ENCODE data around the gene ZMYND15.

The ZMYND15 gene

DNA sequence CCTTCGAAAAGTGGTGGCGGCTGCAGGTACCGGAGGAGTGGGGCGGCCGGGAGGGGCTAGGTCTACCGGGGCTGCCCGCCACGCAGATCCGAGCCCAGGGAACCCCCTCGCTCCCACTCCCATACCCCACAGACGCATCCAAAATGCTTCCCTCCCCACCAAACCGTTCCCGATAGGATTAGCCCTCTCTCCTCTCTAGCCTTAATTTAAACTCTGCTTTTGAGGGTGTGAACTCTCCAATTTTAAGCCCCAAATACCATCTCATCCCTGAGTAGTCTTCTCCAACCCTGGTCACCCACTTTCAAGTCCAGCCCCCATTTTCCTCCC is 355 bp downstream of the ZMYND15 start:
- H3K9ac ChIP-seq (ENCODE audit: low read depth, low read length, poor library complexity), result no peak overlapping the region
- H3K23ac ChIP-seq (ENCODE audit: low read depth, low read length, poor library complexity), result peak overlapping the region; percentile 80

DNA sequence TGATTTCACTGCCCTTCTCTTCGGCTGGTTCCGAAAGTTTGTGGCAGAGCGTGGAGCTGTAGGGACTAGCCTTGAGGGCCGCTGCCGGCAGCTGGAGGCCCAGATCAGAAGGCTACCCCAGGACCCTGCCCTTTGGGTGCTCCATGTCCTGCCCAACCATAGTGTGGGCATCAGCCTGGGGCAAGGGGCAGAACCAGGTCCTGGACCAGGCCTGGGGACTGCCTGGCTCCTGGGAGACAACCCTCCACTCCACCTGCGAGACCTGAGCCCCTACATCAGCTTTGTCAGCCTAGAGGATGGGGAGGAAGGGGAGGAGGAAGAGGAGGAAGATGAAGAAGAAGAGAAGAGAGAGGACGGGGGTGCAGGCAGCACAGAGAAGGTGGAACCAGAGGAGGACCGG is 951 bp downstream of the ZMYND15 start:
- Histone ChIP-seq H3K36me3 (replicated peaks in 1 of 2; ENCODE audit: control insufficient read depth in 2 of 2, insufficient read depth in 2 of 2, low read length in 2 of 2) (no peaks in the 10 kb centered on the region), H3K4me2 (ENCODE audit: insufficient read depth, low read length, poor library complexity, severe bottlenecking) (no peak overlapping the region), H3K9me3 (replicated peaks in 1 of 2; ENCODE audit: control insufficient read depth in 2 of 2, insufficient read depth in 1 of 2, low read depth in 1 of 2, low read length in 2 of 2) (peaks cover 0 to 4% of the 10 kb centered on the region in 2 donors), H2AK5ac (ENCODE audit: low read depth, low read length) (no peak overlapping the region), H4K91ac (ENCODE audit: low read depth, low read length, poor library complexity) (no peak overlapping the region), H3K4me3 (ENCODE audit: low read length in 2 of 2) (no peak overlapping the region), H3K79me1 (ENCODE audit: low read depth, low read length) (peaks cover 2% of the 10 kb centered on the region), H2BK5ac (ENCODE audit: low read length) (no peak overlapping the region), H3K9ac (ENCODE audit: low read depth, low read length, poor library complexity) (no peak overlapping the region), H3K4me1 (ENCODE audit: control insufficient read depth in 2 of 2, insufficient read depth in 1 of 2, low read depth in 1 of 2, low read length in 2 of 2) (peaks cover 5 to 7% of the 10 kb centered on the region in 2 donors), H2BK12ac (ENCODE audit: low read length) (peak overlapping the region; percentile 36), H3K4ac (ENCODE audit: low read length) (no peak overlapping the region), H2BK120ac (ENCODE audit: low read depth, low read length) (no peak overlapping the region), H3K27me3 (ENCODE audit: control insufficient read depth in 3 of 3, insufficient read depth in 3 of 3, low read depth in 1 of 3, low read length in 3 of 3) (peaks cover 23 to 95% (median 75%) of the 10 kb centered on the region in 3 experiments), H2AFZ (ENCODE audit: low read length) (no peak overlapping the region), H3K27ac (replicated peaks; ENCODE audit: low read length) (no peak overlapping the region), H3K14ac (ENCODE audit: low read length) (no peak overlapping the region), H2BK15ac (ENCODE audit: low read length) (no peak overlapping the region), H3K18ac (ENCODE audit: low read length) (no peak overlapping the region), H3K23ac (ENCODE audit: low read depth, low read length, poor library complexity) (peak overlapping the region; percentile 40), H4K8ac (ENCODE audit: low read depth, low read length) (no peak overlapping the region)
- no CpG with 5 or more reads among the region's 8 CpGs for WGBS, 2 donors (ENCODE audit: extremely low coverage in 2 of 2, insufficient read length in 2 of 2, insufficient replicate concordance in 1 of 2)
- DNase-seq (ENCODE audit: low spot score), result no peak

More for the DNA sequence above, 355 bp downstream of the ZMYND15 start:
- Histone ChIP-seq H3K79me1 (ENCODE audit: low read depth, low read length) (no peaks in the 10 kb centered on the region), H4K8ac (ENCODE audit: low read depth, low read length) (no peak overlapping the region), H3K4me1 (ENCODE audit: control insufficient read depth in 2 of 2, insufficient read depth in 1 of 2, low read depth in 1 of 2, low read length in 2 of 2) (peaks cover 3 to 5% of the 10 kb centered on the region in 2 donors), H2BK15ac (ENCODE audit: low read length) (no peak overlapping the region), H2BK5ac (ENCODE audit: low read length) (no peak overlapping the region), H3K18ac (ENCODE audit: low read length) (peak overlapping the region; percentile 89), H2AFZ (ENCODE audit: low read length) (peak overlapping the region; percentile 98), H3K4ac (ENCODE audit: low read length) (no peak overlapping the region), H3K27ac (replicated peaks; ENCODE audit: low read length) (no peak overlapping the region), H3K27me3 (ENCODE audit: control insufficient read depth in 3 of 3, insufficient read depth in 3 of 3, low read depth in 1 of 3, low read length in 3 of 3) (peaks cover 23 to 89% (median 70%) of the 10 kb centered on the region in 3 experiments), H3K4me2 (ENCODE audit: insufficient read depth, low read length, poor library complexity, severe bottlenecking) (peak overlapping the region; percentile 84), H3K14ac (ENCODE audit: low read length) (no peak overlapping the region), H3K9me3 (replicated peaks in 1 of 2; ENCODE audit: control insufficient read depth in 2 of 2, insufficient read depth in 1 of 2, low read depth in 1 of 2, low read length in 2 of 2) (peaks cover 0 to 4% of the 10 kb centered on the region in 2 donors), H2BK120ac (ENCODE audit: low read depth, low read length) (no peak overlapping the region), H3K36me3 (replicated peaks in 1 of 2; ENCODE audit: control insufficient read depth in 2 of 2, insufficient read depth in 2 of 2, low read length in 2 of 2) (no peaks in the 10 kb centered on the region), H4K91ac (ENCODE audit: low read depth, low read length, poor library complexity) (no peak overlapping the region), H3K4me3 (ENCODE audit: low read length in 2 of 2) (peak overlapping the region; percentile 46 to 73), H2AK5ac (ENCODE audit: low read depth, low read length) (peak overlapping the region; percentile 37), H2BK12ac (ENCODE audit: low read length) (peak overlapping the region; percentile 84)
- no CpG with 5 or more reads among the region's 13 CpGs for WGBS, 2 donors (ENCODE audit: extremely low coverage in 2 of 2, insufficient read length in 2 of 2, insufficient replicate concordance in 1 of 2)
- no peak for DNase-seq (ENCODE audit: low spot score)

DNA sequence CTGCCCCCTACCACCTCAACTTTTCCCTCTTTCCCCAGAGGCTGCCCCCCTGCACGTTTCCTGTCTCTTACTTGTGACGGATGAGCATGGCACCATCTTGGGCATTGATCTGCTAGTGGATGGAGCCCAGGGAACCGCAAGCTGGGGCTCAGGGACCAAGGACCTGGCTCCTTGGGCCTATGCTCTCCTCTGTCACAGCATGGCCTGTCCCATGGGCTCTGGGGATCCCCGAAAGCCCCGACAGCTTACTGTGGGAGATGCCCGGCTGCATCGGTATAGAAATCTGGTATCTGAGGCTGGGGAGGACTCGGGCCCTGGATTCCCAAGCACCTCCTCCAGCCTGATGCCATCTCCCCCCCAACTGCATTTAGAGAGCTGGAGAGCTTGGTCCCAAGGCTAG is 1.9 kb downstream of the ZMYND15 start:
- Histone ChIP-seq H3K4me3 (ENCODE audit: low read length in 2 of 2) (no peak overlapping the region), H3K23ac (ENCODE audit: low read depth, low read length, poor library complexity) (peak overlapping the region; percentile 20), H4K91ac (ENCODE audit: low read depth, low read length, poor library complexity) (no peak overlapping the region), H3K9me3 (replicated peaks in 1 of 2; ENCODE audit: control insufficient read depth in 2 of 2, insufficient read depth in 1 of 2, low read depth in 1 of 2, low read length in 2 of 2) (peaks cover 0 to 4% of the 10 kb centered on the region in 2 donors), H3K4me2 (ENCODE audit: insufficient read depth, low read length, poor library complexity, severe bottlenecking) (no peak overlapping the region), H2BK15ac (ENCODE audit: low read length) (no peak overlapping the region), H3K4ac (ENCODE audit: low read length) (no peak overlapping the region), H3K27me3 (ENCODE audit: control insufficient read depth in 3 of 3, insufficient read depth in 3 of 3, low read depth in 1 of 3, low read length in 3 of 3) (peaks cover 23 to 98% (median 71%) of the 10 kb centered on the region in 3 experiments), H4K8ac (ENCODE audit: low read depth, low read length) (no peak overlapping the region), H3K79me1 (ENCODE audit: low read depth, low read length) (peaks cover 2% of the 10 kb centered on the region), H3K4me1 (ENCODE audit: control insufficient read depth in 2 of 2, insufficient read depth in 1 of 2, low read depth in 1 of 2, low read length in 2 of 2) (peaks cover 5 to 7% of the 10 kb centered on the region in 2 donors), H3K27ac (replicated peaks; ENCODE audit: low read length) (no peak overlapping the region), H3K36me3 (replicated peaks in 1 of 2; ENCODE audit: control insufficient read depth in 2 of 2, insufficient read depth in 2 of 2, low read length in 2 of 2) (no peaks in the 10 kb centered on the region), H2BK12ac (ENCODE audit: low read length) (peak overlapping the region; percentile 22), H3K9ac (ENCODE audit: low read depth, low read length, poor library complexity) (no peak overlapping the region), H2AK5ac (ENCODE audit: low read depth, low read length) (no peak overlapping the region), H3K18ac (ENCODE audit: low read length) (peak overlapping the region; percentile 38), H3K14ac (ENCODE audit: low read length) (peak overlapping the region; percentile 71), H2AFZ (ENCODE audit: low read length) (no peak overlapping the region), H2BK5ac (ENCODE audit: low read length) (no peak overlapping the region), H2BK120ac (ENCODE audit: low read depth, low read length) (no peak overlapping the region)
- WGBS, 2 donors (ENCODE audit: extremely low coverage in 2 of 2, insufficient read length in 2 of 2, insufficient replicate concordance in 1 of 2), result no CpG with 5 or more reads among the region's 8 CpGs
- DNase-seq (ENCODE audit: low spot score), result no peak

DNA sequence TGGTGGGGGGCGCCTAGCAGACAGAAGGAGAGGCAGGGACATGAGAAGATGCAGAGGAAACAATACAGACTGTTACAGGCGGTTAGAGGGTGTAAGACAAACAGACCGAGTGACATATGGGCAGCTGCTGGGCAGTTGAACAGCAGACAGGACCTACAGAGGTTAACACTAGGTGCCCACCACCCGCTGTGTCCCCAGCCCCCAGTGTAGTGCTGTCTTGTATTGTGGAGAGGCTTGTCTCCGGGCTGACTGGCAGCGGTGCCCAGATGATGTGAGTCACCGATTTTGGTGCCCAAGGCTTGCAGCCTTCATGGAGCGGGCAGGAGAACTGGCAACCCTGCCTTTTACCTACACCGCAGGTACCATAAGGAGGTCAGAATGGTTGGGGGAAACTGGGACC is 2.5 kb downstream of the ZMYND15 start:
- H4K91ac ChIP-seq (ENCODE audit: low read depth, low read length, poor library complexity), result peak overlapping the region; percentile 64
- H2AFZ ChIP-seq (ENCODE audit: low read length), result no peak overlapping the region
- peaks cover 23 to 94% (median 70%) of the 10 kb centered on the region in 3 experiments for H3K27me3 ChIP-seq (ENCODE audit: control insufficient read depth in 3 of 3, insufficient read depth in 3 of 3, low read depth in 1 of 3, low read length in 3 of 3)
- DNase-seq (ENCODE audit: low spot score), result no peak
- H2AK5ac ChIP-seq (ENCODE audit: low read depth, low read length), result no peak overlapping the region
- H3K79me1 ChIP-seq (ENCODE audit: low read depth, low read length), result peaks cover 2% of the 10 kb centered on the region
- no CpG with 5 or more reads among the region's 9 CpGs for WGBS, 2 donors (ENCODE audit: extremely low coverage in 2 of 2, insufficient read length in 2 of 2, insufficient replicate concordance in 1 of 2)
- H4K8ac ChIP-seq (ENCODE audit: low read depth, low read length), result no peak overlapping the region
- H3K23ac ChIP-seq (ENCODE audit: low read depth, low read length, poor library complexity), result peak overlapping the region; percentile 20
- H3K4me1 ChIP-seq (ENCODE audit: control insufficient read depth in 2 of 2, insufficient read depth in 1 of 2, low read depth in 1 of 2, low read length in 2 of 2), result peaks cover 5 to 7% of the 10 kb centered on the region in 2 donors
- no peak overlapping the region for H3K4ac ChIP-seq (ENCODE audit: low read length)
- H3K4me2 ChIP-seq (ENCODE audit: insufficient read depth, low read length, poor library complexity, severe bottlenecking), result no peak overlapping the region
- H2BK15ac ChIP-seq (ENCODE audit: low read length), result no peak overlapping the region
- no peak overlapping the region for H3K9ac ChIP-seq (ENCODE audit: low read depth, low read length, poor library complexity)
- H3K4me3 ChIP-seq (ENCODE audit: low read length in 2 of 2), result no peak overlapping the region
- H2BK12ac ChIP-seq (ENCODE audit: low read length), result no peak overlapping the region
- H2BK120ac ChIP-seq (ENCODE audit: low read depth, low read length), result no peak overlapping the region
- no peak overlapping the region for H2BK5ac ChIP-seq (ENCODE audit: low read length)
- no peak overlapping the region for H3K27ac ChIP-seq (replicated peaks; ENCODE audit: low read length)
- peaks cover 0 to 4% of the 10 kb centered on the region in 2 donors for H3K9me3 ChIP-seq (replicated peaks in 1 of 2; ENCODE audit: control insufficient read depth in 2 of 2, insufficient read depth in 1 of 2, low read depth in 1 of 2, low read length in 2 of 2)
- H3K36me3 ChIP-seq (replicated peaks in 1 of 2; ENCODE audit: control insufficient read depth in 2 of 2, insufficient read depth in 2 of 2, low read length in 2 of 2), result no peaks in the 10 kb centered on the region
- H3K18ac ChIP-seq (ENCODE audit: low read length), result no peak overlapping the region
- H3K14ac ChIP-seq (ENCODE audit: low read length), result peak overlapping the region; percentile 8

Measured in neuronal stem cell (in vitro differentiated cells).